GM23338 (cell line): ENCODE measurements around the gene ARHGAP10. TPM values are rescaled to one million over a fixed set of nuclear protein-coding genes. Genes with fewer than 3 reads are reported as not detected.

Source experiments
- ATAC-seq: fragments of 200-7000 bp; cut with Tn5 transposase; 3 replicates; pipeline ENCODE4 v1.9.1; 2020
- DNase-seq: peaks from one replicate; pipeline ENCODE4 v3.0.0-alpha.2; 2015; ENCODE audit warnings: low spot score
- H2AFZ ChIP-seq: fragments of 200-600 bp; sonication (generic); 2 replicates; pipeline ENCODE4 v1.8.0; 2016; ENCODE audit warnings: antibody characterized with exemption, mild to moderate bottlenecking, moderate library complexity
- H3F3A ChIP-seq: fragments of 200-600 bp; sonication (generic); replicated peaks from 2 replicates; pipeline ENCODE4 v1.8.0; 2017; ENCODE audit warnings: antibody characterized with exemption, mixed run types, low read depth
- H3K27ac ChIP-seq: fragments of 200-600 bp; sonication (generic); 2 replicates; pipeline ENCODE4 v1.6.1; 2016; ENCODE audit warnings: low read depth
- H3K27me3 ChIP-seq: fragments of 200-600 bp; sonication (generic); 2 replicates; pipeline ENCODE4 v1.8.0; 2016; ENCODE audit warnings: mild to moderate bottlenecking, mixed run types, moderate library complexity; ENCODE audit not compliant: insufficient read depth
- H3K36me3 ChIP-seq: fragments of 200-600 bp; sonication (generic); 2 replicates; pipeline ENCODE4 v1.8.0; 2016; ENCODE audit warnings: mild to moderate bottlenecking; ENCODE audit not compliant: insufficient read depth
- H3K4me1 ChIP-seq: fragments of 200-600 bp; sonication (generic); 2 replicates; pipeline ENCODE4 v1.8.0; 2016; ENCODE audit warnings: mild to moderate bottlenecking, moderate library complexity; ENCODE audit not compliant: insufficient read depth
- H3K4me2 ChIP-seq: fragments of 200-600 bp; sonication (generic); 2 replicates; pipeline ENCODE4 v1.7.1; 2017; ENCODE audit warnings: mixed run types
- H3K4me3 ChIP-seq: fragments of 200-600 bp; sonication (generic); 2 replicates; pipeline ENCODE4 v1.6.1; 2016; ENCODE audit warnings: mixed run types
- H3K79me2 ChIP-seq: fragments of 200-600 bp; sonication (generic); replicated peaks from 2 replicates; pipeline ENCODE4 v1.8.0; 2017; ENCODE audit warnings: mild to moderate bottlenecking; ENCODE audit not compliant: insufficient read depth
- H3K9me2 ChIP-seq: fragments of 200-600 bp; sonication (generic); 2 replicates; pipeline ENCODE4 v1.8.0; 2017; ENCODE audit not compliant: insufficient read depth
- H4K20me1 ChIP-seq: fragments of 200-600 bp; sonication (generic); replicated peaks from 2 replicates; pipeline ENCODE4 v1.8.0; 2017; ENCODE audit warnings: mild to moderate bottlenecking; ENCODE audit not compliant: insufficient read depth
- H3K27ac Mint-ChIP-seq: 2 replicates; pipeline ENCODE4 v1.8.0; 2020; ENCODE audit warnings: inconsistent platforms, mild to moderate bottlenecking, moderate library complexity, mixed read lengths
- H3K27me3 Mint-ChIP-seq: 3 replicates; pipeline ENCODE4 v1.8.0; 2022; ENCODE audit warnings: low read depth, mild to moderate bottlenecking, moderate library complexity, mixed read lengths, inconsistent platforms; ENCODE audit not compliant: insufficient read depth, poor library complexity
- H3K36me3 Mint-ChIP-seq: 3 replicates; pipeline ENCODE4 v1.8.0; 2021; ENCODE audit warnings: low read depth, mild to moderate bottlenecking, inconsistent platforms, moderate library complexity, mixed read lengths
- H3K4me1 Mint-ChIP-seq: 3 replicates; pipeline ENCODE4 v1.8.0; 2020; ENCODE audit warnings: mild to moderate bottlenecking, inconsistent platforms, mixed read lengths
- H3K4me3 Mint-ChIP-seq: 3 replicates; pipeline ENCODE4 v1.8.0; 2021; ENCODE audit warnings: moderate library complexity, mild to moderate bottlenecking, inconsistent platforms, mixed read lengths
- H3K9me3 Mint-ChIP-seq: 3 replicates; pipeline ENCODE4 v1.8.0; 2020; ENCODE audit warnings: moderate library complexity, mild to moderate bottlenecking, inconsistent platforms, mixed read lengths
- EZH2 ChIP-seq: fragments of 200-600 bp; sonication (generic); IDR thresholded peaks from one replicate; pipeline ENCODE4 v1.8.0; 2017; ENCODE audit warnings: antibody characterized with exemption, mild to moderate bottlenecking, low read depth; ENCODE audit not compliant: unreplicated experiment
- EZH2phosphoT487 ChIP-seq: fragments of 200-600 bp; sonication (generic); IDR thresholded peaks from one replicate; pipeline ENCODE4 v1.8.1; 2018; ENCODE audit warnings: antibody characterized with exemption; ENCODE audit not compliant: unreplicated experiment
- STAT1 ChIP-seq: IDR thresholded peaks from one replicate; pipeline ENCODE4 v1.6.1; 2016; ENCODE audit warnings: antibody characterized with exemption; ENCODE audit not compliant: unreplicated experiment
- ZNF331 ChIP-seq: fragments of 250-450 bp; sonication (Bioruptor Pico); IDR thresholded peaks from 2 replicates; pipeline ENCODE4 v1.5.0; 2020; ENCODE audit warnings: low read depth, mild to moderate bottlenecking, moderate library complexity
- polyA plus RNA-seq: library from polyadenylated mRNA; unstranded; fragments of >200 nt; fragmentation: Nextera tagmentation; extraction: Ambion mirVana; gene quantifications from 2 replicates; pipeline ENCODE4 v1.2.1, GENCODE V29; 2016
- total RNA-seq: library from RNA; depleted of rRNA; stranded (reverse); fragments of >200 nt; shearing (Covaris generic); gene quantifications from 2 replicates; pipeline ENCODE4 v1.2.3, GENCODE V29; 2014
- TF ChIP-seq, protein P1 (sequence below), 2 experiments: fragments of 200-600 bp in 1 of 2; sonication (generic) in 1 of 2; conservative IDR thresholded peaks; 2 replicates each; pipeline versions ENCODE4 v1.5.1 to v1.6.1; 2016 to 2017; ENCODE audit warnings: antibody characterized with exemption in 2 of 2, low read depth in 2 of 2, mild to moderate bottlenecking in 2 of 2, moderate library complexity in 1 of 2
- TF ChIP-seq, protein P2 (sequence below): fragments of 250-450 bp; sonication (Bioruptor Pico); IDR thresholded peaks from 2 replicates; pipeline ENCODE4 v1.5.0; 2020; ENCODE audit warnings: mild to moderate bottlenecking, moderate library complexity

The ARHGAP10 gene
- total and polyA plus RNA-seq, 2 experiments from 2014 or later, result 5.1 to 6.3 TPM

DNA sequence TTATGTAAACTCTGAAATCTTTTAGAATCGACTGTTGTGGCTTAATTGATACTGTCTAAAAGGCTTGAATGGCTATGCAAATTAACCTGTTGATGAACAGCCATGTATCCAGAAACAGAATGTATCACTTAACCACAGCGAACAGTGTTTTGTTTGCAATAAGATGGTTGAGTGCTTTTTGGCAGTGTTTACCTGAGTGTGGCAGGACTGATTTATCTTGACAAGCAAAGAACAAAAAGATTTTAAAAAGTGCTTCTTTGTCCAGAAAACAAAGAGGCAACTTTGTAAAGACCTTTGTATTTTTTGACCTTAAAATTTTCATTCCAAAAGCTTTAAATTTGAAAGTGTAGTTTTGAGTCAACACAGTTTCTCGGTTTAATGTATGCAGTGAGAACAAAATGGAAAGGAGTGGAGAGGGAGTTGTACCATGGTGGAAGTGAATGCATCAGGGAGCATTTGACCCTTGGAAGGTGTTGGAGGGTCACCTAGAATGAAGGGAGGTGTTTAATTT lies 18.0 kb downstream of the ARHGAP10 start:
- no peak overlapping the region for H2AFZ ChIP-seq
- no peaks in the 10 kb centered on the region for H3F3A ChIP-seq
- H3K27ac ChIP-seq, result no peak overlapping the region
- H3K4me3 ChIP-seq, result no peak overlapping the region
- DNase-seq (no peak), ATAC-seq (no peak)
- no peaks in the 10 kb centered on the region for H3K9me2 ChIP-seq
- H3K27ac Mint-ChIP-seq, result no peak overlapping the region
- H3K36me3 Mint-ChIP-seq, result no peaks in the 10 kb centered on the region
- H3K27me3 ChIP-seq, result no peaks in the 10 kb centered on the region
- H3K4me1 ChIP-seq, result peaks cover 31% of the 10 kb centered on the region
- H3K4me1 Mint-ChIP-seq, result peaks cover 27% of the 10 kb centered on the region
- no peak overlapping the region for H3K4me3 Mint-ChIP-seq
- TF ChIP-seq EZH2, result no peak
- no peak for TF ChIP-seq ZNF331 (CRISPR knock-in tag)
- no peaks in the 10 kb centered on the region for H4K20me1 ChIP-seq
- H3K27me3 Mint-ChIP-seq, result peaks cover 2% of the 10 kb centered on the region
- no peak overlapping the region for H3K4me2 ChIP-seq
- H3K36me3 ChIP-seq, result no peaks in the 10 kb centered on the region
- no peaks in the 10 kb centered on the region for H3K9me3 Mint-ChIP-seq
- peaks cover 3% of the 10 kb centered on the region; the same call in 1 of the 2 replicates for H3K79me2 ChIP-seq

DNA sequence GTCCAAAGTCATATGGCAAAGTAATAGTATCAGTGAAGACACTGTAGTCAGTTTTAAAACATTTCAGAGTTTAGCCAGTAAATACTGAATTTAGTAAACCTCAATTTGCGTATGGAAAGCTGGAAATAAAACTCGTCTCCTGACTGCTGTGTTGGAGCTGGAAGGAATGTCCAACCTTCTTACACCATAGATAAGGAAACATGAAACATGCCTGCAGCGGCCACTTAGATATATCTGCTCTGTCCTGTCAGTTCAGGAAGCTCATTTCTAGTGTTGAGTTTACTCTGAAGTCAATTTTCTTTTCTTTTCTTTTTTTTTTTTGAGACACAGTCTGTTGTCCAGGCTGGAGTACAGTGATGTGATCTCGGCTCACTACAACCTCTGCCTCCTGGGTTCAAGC lies 21.2 kb downstream of the ARHGAP10 start:
- no peak overlapping the region for H3K4me3 Mint-ChIP-seq
- H3K27me3 ChIP-seq, result no peaks in the 10 kb centered on the region
- TF ChIP-seq, protein P1, sequence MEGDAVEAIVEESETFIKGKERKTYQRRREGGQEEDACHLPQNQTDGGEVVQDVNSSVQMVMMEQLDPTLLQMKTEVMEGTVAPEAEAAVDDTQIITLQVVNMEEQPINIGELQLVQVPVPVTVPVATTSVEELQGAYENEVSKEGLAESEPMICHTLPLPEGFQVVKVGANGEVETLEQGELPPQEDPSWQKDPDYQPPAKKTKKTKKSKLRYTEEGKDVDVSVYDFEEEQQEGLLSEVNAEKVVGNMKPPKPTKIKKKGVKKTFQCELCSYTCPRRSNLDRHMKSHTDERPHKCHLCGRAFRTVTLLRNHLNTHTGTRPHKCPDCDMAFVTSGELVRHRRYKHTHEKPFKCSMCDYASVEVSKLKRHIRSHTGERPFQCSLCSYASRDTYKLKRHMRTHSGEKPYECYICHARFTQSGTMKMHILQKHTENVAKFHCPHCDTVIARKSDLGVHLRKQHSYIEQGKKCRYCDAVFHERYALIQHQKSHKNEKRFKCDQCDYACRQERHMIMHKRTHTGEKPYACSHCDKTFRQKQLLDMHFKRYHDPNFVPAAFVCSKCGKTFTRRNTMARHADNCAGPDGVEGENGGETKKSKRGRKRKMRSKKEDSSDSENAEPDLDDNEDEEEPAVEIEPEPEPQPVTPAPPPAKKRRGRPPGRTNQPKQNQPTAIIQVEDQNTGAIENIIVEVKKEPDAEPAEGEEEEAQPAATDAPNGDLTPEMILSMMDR (conservative IDR thresholded peaks at IDR 0.05; ENCODE audit: low read depth in 2 of 2), result no peak
- TF ChIP-seq ZNF331 (CRISPR knock-in tag), result no peak
- TF ChIP-seq, protein P2, sequence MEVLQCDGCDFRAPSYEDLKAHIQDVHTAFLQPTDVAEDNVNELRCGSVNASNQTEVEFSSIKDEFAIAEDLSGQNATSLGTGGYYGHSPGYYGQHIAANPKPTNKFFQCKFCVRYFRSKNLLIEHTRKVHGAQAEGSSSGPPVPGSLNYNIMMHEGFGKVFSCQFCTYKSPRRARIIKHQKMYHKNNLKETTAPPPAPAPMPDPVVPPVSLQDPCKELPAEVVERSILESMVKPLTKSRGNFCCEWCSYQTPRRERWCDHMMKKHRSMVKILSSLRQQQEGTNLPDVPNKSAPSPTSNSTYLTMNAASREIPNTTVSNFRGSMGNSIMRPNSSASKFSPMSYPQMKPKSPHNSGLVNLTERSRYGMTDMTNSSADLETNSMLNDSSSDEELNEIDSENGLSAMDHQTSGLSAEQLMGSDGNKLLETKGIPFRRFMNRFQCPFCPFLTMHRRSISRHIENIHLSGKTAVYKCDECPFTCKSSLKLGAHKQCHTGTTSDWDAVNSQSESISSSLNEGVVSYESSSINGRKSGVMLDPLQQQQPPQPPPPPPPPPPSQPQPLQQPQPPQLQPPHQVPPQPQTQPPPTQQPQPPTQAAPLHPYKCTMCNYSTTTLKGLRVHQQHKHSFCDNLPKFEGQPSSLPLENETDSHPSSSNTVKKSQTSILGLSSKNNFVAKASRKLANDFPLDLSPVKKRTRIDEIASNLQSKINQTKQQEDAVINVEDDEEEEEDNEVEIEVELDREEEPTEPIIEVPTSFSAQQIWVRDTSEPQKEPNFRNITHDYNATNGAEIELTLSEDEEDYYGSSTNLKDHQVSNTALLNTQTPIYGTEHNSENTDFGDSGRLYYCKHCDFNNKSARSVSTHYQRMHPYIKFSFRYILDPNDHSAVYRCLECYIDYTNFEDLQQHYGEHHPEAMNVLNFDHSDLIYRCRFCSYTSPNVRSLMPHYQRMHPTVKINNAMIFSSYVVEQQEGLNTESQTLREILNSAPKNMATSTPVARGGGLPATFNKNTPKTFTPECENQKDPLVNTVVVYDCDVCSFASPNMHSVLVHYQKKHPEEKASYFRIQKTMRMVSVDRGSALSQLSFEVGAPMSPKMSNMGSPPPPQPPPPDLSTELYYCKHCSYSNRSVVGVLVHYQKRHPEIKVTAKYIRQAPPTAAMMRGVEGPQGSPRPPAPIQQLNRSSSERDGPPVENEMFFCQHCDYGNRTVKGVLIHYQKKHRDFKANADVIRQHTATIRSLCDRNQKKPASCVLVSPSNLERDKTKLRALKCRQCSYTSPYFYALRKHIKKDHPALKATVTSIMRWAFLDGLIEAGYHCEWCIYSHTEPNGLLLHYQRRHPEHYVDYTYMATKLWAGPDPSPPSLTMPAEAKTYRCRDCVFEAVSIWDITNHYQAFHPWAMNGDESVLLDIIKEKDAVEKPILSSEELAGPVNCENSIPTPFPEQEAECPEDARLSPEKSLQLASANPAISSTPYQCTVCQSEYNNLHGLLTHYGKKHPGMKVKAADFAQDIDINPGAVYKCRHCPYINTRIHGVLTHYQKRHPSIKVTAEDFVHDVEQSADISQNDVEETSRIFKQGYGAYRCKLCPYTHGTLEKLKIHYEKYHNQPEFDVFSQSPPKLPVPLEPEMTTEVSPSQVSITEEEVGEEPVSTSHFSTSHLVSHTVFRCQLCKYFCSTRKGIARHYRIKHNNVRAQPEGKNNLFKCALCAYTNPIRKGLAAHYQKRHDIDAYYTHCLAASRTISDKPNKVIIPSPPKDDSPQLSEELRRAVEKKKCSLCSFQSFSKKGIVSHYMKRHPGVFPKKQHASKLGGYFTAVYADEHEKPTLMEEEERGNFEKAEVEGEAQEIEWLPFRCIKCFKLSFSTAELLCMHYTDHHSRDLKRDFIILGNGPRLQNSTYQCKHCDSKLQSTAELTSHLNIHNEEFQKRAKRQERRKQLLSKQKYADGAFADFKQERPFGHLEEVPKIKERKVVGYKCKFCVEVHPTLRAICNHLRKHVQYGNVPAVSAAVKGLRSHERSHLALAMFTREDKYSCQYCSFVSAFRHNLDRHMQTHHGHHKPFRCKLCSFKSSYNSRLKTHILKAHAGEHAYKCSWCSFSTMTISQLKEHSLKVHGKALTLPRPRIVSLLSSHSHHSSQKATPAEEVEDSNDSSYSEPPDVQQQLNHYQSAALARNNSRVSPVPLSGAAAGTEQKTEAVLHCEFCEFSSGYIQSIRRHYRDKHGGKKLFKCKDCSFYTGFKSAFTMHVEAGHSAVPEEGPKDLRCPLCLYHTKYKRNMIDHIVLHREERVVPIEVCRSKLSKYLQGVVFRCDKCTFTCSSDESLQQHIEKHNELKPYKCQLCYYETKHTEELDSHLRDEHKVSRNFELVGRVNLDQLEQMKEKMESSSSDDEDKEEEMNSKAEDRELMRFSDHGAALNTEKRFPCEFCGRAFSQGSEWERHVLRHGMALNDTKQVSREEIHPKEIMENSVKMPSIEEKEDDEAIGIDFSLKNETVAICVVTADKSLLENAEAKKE (CRISPR knock-in tag), result no peak
- TF ChIP-seq EZH2phosphoT487, result no peak
- TF ChIP-seq STAT1, result no peak
- no peaks in the 10 kb centered on the region for H4K20me1 ChIP-seq
- H3K27me3 Mint-ChIP-seq, result no peaks in the 10 kb centered on the region
- H3K4me1 Mint-ChIP-seq, result peaks cover 21% of the 10 kb centered on the region
- H3K36me3 ChIP-seq, result no peaks in the 10 kb centered on the region
- peaks cover 3% of the 10 kb centered on the region; the same call in 1 of the 2 replicates for H3K79me2 ChIP-seq
- no peak overlapping the region for H3K4me2 ChIP-seq
- no peak overlapping the region for H3K27ac ChIP-seq
- H3K36me3 Mint-ChIP-seq, result no peaks in the 10 kb centered on the region
- H3K4me1 ChIP-seq, result peaks cover 27% of the 10 kb centered on the region
- no peaks in the 10 kb centered on the region for H3K9me2 ChIP-seq
- no peak overlapping the region for H3K4me3 ChIP-seq
- H3K27ac Mint-ChIP-seq, result no peak overlapping the region
- no peak for ATAC-seq
- H3F3A ChIP-seq, result no peaks in the 10 kb centered on the region
- no peak overlapping the region for H2AFZ ChIP-seq
- H3K9me3 Mint-ChIP-seq, result no peaks in the 10 kb centered on the region
- DNase-seq, result no peak
